RPMI7951 (cell line): Measurements from ENCODE around the gene SRSF8. TPM values are rescaled to one million over a fixed set of nuclear protein-coding genes. Genes with fewer than 3 reads are reported as not detected.

Experiments used
- total RNA-seq: library from RNA; depleted of rRNA; stranded (reverse); fragments of >200 nt; shearing (Covaris generic); gene quantifications from 2 replicates; pipeline ENCODE4 v1.2.3, GENCODE V29; 2014; rRNA removed

Gene SRSF8
- total RNA-seq, 1 experiment from 2014 or later = 32.9 TPM

Other genes with a start within 250 kb of the SRSF8 start
- 65.5 and 68.7 TPM in 2 replicates for gene CWC15, start 93.4 kb upstream of the SRSF8 start, total RNA-seq
- 2.1 and 3.0 TPM in 2 replicates for gene KDM4D, start 93.2 kb upstream of the SRSF8 start, total RNA-seq
- gene KDM4E, start 41.7 kb upstream of the SRSF8 start, total RNA-seq = not detected in 2 replicates
- not detected in 2 replicates for gene KDM4F, start 17.5 kb upstream of the SRSF8 start, total RNA-seq
- 36.6 and 40.4 TPM in 2 replicates for gene ENDOD1, start 22.9 kb downstream of the SRSF8 start, total RNA-seq
- 2.8 and 3.4 TPM in 2 replicates for gene SESN3, start 164.3 kb downstream of the SRSF8 start, total RNA-seq